ENCODE results near the gene SELE. TPM values are rescaled to one million over a fixed set of nuclear protein-coding genes. Genes with fewer than 3 reads are reported as not detected.
"Not testable (repeated sequence)": the region's sequence is repeated elsewhere in the genome, so short reads cannot be mapped to it uniquely, and the experiment has no call there.

The SELE gene
- total and polyA plus RNA-seq, 4 donors: 0.09 to 4.2 (median 3.3) TPM

GRCh38 chr1:169689395-169689794 is 44.5 kb downstream of the SELE start:
- no peak for DNase-seq (ENCODE audit: low spot score)

GRCh38 chr1:169688377-169688776 is 45.5 kb downstream of the SELE start:
- not testable (repeated sequence) for DNase-seq (ENCODE audit: low spot score); H3K36me3 ChIP-seq (ENCODE audit: control insufficient read depth in 4 of 4, insufficient read depth in 3 of 4, low read depth in 1 of 4, low read length in 3 of 4); H3K9me3 ChIP-seq (ENCODE audit: control insufficient read depth in 4 of 4, low read length in 3 of 4); H3K27ac ChIP-seq (ENCODE audit: low read depth in 1 of 2, low read length in 2 of 2); H3K27me3 ChIP-seq (ENCODE audit: control insufficient read depth in 4 of 4, insufficient read depth in 4 of 4, low read length in 3 of 4); H3K4me1 ChIP-seq (ENCODE audit: control insufficient read depth in 4 of 4, insufficient read depth in 4 of 4, low read length in 3 of 4); H3K4me3 ChIP-seq (ENCODE audit: low read depth in 1 of 3, low read length in 3 of 3); H3K9ac ChIP-seq (ENCODE audit: low read depth in 1 of 2, low read length in 2 of 2)
- WGBS: 97% methylated on average over 5 of the region's 5 CpGs

More at GRCh38 chr1:169689395-169689794, 44.5 kb downstream of the SELE start:
- H3K27me3 ChIP-seq (ENCODE audit: control insufficient read depth in 4 of 4, insufficient read depth in 4 of 4, low read length in 3 of 4): no peaks in the 10 kb centered on the region
- TF ChIP-seq EGR1 (IDR thresholded peaks at IDR 0.05; ENCODE audit: low read depth in 2 of 2): no peak
- TF ChIP-seq FOXA1 (IDR thresholded peaks at IDR 0.05): no peak
- TF ChIP-seq, protein P1, sequence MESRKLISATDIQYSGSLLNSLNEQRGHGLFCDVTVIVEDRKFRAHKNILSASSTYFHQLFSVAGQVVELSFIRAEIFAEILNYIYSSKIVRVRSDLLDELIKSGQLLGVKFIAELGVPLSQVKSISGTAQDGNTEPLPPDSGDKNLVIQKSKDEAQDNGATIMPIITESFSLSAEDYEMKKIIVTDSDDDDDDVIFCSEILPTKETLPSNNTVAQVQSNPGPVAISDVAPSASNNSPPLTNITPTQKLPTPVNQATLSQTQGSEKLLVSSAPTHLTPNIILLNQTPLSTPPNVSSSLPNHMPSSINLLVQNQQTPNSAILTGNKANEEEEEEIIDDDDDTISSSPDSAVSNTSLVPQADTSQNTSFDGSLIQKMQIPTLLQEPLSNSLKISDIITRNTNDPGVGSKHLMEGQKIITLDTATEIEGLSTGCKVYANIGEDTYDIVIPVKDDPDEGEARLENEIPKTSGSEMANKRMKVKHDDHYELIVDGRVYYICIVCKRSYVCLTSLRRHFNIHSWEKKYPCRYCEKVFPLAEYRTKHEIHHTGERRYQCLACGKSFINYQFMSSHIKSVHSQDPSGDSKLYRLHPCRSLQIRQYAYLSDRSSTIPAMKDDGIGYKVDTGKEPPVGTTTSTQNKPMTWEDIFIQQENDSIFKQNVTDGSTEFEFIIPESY (IDR thresholded peaks at IDR 0.05): no peak
- TF ChIP-seq SP1 (IDR thresholded peaks at IDR 0.05): no peak
- TF ChIP-seq NR2F2 (IDR thresholded peaks at IDR 0.05): no peak
- TF ChIP-seq ATF3 (IDR thresholded peaks at IDR 0.05): no peak
- TF ChIP-seq TAF1 (conservative IDR thresholded peaks at IDR 0.05): no peak
- TF ChIP-seq CTCF (IDR thresholded peaks at IDR 0.05; ENCODE audit: low read depth, low read length, missing input control): no peak
- TF ChIP-seq GABPA (IDR thresholded peaks at IDR 0.05 in 1 of 2, conservative IDR thresholded peaks at IDR 0.05 in 1 of 2): no peak
- no peak for TF ChIP-seq RAD21 (IDR thresholded peaks at IDR 0.05)
- TF ChIP-seq HNF4A (conservative IDR thresholded peaks at IDR 0.05): no peak
- no peak for TF ChIP-seq HNF4G (IDR thresholded peaks at IDR 0.05)
- H3K36me3 ChIP-seq (ENCODE audit: control insufficient read depth in 4 of 4, insufficient read depth in 3 of 4, low read depth in 1 of 4, low read length in 3 of 4): no peaks in the 10 kb centered on the region
- H3K4me3 ChIP-seq (ENCODE audit: low read depth in 1 of 3, low read length in 3 of 3): no peak overlapping the region
- H3K9ac ChIP-seq (ENCODE audit: low read depth in 1 of 2, low read length in 2 of 2): no peak overlapping the region
- H3K27ac ChIP-seq (ENCODE audit: low read depth in 1 of 2, low read length in 2 of 2): no peak overlapping the region
- no peaks in the 10 kb centered on the region for H3K9me3 ChIP-seq (ENCODE audit: control insufficient read depth in 4 of 4, low read length in 3 of 4)
- no peaks in the 10 kb centered on the region for H3K4me1 ChIP-seq (ENCODE audit: control insufficient read depth in 4 of 4, insufficient read depth in 4 of 4, low read length in 3 of 4)
- 66% methylated on average over 2 of the region's 2 CpGs for WGBS

DNA sequence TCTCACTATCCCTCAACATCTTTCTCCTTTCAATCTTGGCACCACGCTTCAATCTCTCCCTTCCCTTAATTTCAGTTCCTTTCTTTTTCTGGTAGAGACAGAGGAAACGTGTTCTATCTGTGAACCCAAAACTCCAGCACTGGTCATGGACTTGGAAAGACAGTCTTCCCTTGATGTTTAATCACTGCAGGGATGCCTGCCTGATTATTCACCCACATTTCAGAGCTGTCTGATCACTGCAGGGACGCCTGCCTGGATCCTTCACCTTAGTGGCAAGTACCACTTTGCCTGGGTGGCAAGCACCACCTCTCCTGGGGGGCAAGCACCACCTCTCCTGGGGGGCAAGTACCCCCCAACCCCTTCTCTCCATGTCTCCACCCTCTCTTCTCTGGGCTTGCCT is 50.2 kb downstream of the SELE start:
- Histone ChIP-seq H3K36me3 (ENCODE audit: control insufficient read depth in 4 of 4, insufficient read depth in 3 of 4, low read depth in 1 of 4, low read length in 3 of 4) (no peaks in the 10 kb centered on the region), H3K27ac (ENCODE audit: low read depth in 1 of 2, low read length in 2 of 2) (no peak overlapping the region), H3K27me3 (ENCODE audit: control insufficient read depth in 4 of 4, insufficient read depth in 4 of 4, low read length in 3 of 4) (peaks cover 0 to 3% (median 0%) of the 10 kb centered on the region in 4 donors), H3K9ac (ENCODE audit: low read depth in 1 of 2, low read length in 2 of 2) (no peak overlapping the region), H3K9me3 (ENCODE audit: control insufficient read depth in 4 of 4, low read length in 3 of 4) (no peaks in the 10 kb centered on the region), H3K4me1 (ENCODE audit: control insufficient read depth in 4 of 4, insufficient read depth in 4 of 4, low read length in 3 of 4) (no peaks in the 10 kb centered on the region), H3K4me3 (ENCODE audit: low read depth in 1 of 3, low read length in 3 of 3) (no peak overlapping the region)
- DNase-seq (ENCODE audit: low spot score): no peak
- 79% methylated on average over 3 of the region's 3 CpGs for WGBS
- TF ChIP-seq FOXA2 (IDR thresholded peaks at IDR 0.05): no peak
- TF ChIP-seq RAD21 (IDR thresholded peaks at IDR 0.05): no peak
- no peak for TF ChIP-seq EGR1 (IDR thresholded peaks at IDR 0.05; ENCODE audit: low read depth in 2 of 2)
- no peak for TF ChIP-seq MAX (IDR thresholded peaks at IDR 0.05)
- no peak for TF ChIP-seq ATF3 (IDR thresholded peaks at IDR 0.05)
- TF ChIP-seq TAF1 (conservative IDR thresholded peaks at IDR 0.05): no peak
- TF ChIP-seq, protein P1 (IDR thresholded peaks at IDR 0.05): no peak
- TF ChIP-seq YY1 (IDR thresholded peaks at IDR 0.05): no peak
- no peak for TF ChIP-seq FOXA1 (IDR thresholded peaks at IDR 0.05)
- TF ChIP-seq SP1 (IDR thresholded peaks at IDR 0.05): no peak
- TF ChIP-seq GABPA (IDR thresholded peaks at IDR 0.05 in 1 of 2, conservative IDR thresholded peaks at IDR 0.05 in 1 of 2): no peak
- TF ChIP-seq JUND (IDR thresholded peaks at IDR 0.05): no peak
- TF ChIP-seq NR2F2 (IDR thresholded peaks at IDR 0.05): no peak
- no peak for TF ChIP-seq HNF4A (conservative IDR thresholded peaks at IDR 0.05)
- TF ChIP-seq REST (IDR thresholded peaks at IDR 0.05): no peak
